Hypothalamus (tissue), 51 donors: ENCODE data around the gene FLRT1.
A peak's percentile ranks its signal among the peaks of the same experiment; 100 is the strongest.

Experiments used
- DNase-seq, 51 donors: peaks; one replicate each; lab custom pipeline; 2025; lab: John Stamatoyannopoulos, UW

Gene FLRT1

DNA sequence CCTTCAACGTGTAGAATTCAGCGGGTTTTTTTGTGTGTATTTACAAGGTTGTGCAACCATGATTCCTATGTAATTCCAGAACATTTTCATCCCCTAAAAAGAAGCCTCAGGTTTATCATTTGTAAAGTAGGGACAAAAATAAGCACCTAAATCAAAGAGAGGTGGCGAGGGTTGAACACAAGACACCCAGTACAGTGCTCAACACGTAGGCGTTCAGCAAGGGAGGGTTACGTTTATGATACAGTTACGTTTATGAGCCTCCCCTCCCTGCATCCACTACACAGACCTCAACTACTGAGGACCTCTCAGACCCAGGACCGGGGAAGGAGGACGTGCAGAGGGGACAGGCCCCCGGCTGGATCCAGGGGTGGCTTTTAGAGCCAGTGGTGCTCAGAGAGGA is 44.7 kb downstream of the FLRT1 start:
- DNase-seq: no peak

DNA sequence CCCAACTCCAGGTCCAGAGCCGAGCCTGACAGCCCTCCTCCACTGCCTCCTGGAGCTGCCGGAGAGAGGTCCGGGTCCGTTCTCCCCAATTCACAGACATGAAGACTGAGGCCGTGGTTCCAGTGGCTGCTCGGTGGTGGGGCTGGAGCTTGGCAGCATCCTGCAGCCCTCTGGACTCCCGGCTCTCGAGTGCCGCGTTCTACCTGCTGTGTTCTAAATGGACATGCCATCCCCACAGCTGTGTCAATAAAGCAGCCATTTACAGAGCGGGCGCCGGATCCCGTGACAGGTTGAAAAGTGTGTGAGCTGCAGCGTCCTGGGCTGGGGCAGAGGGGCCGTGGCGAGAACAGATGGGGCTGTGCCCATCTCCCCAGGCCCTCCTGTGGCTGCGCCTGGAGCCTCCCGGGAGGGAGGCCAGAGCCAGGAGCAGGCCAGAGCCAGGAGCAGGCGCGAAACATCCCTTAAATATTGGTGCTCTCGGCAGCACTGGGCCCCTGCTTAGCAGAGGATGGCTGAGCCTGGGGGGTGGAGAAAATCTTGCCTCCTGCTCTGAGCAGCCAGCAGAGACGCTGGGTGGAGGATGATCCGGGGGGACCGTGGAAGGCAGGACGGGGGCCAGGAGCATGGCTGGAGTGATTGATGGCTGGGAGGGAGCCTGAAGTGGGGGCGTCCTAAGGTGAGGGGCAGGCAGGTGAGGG is 46.2 kb downstream of the FLRT1 start:
- DNase-seq: no peak

DNA sequence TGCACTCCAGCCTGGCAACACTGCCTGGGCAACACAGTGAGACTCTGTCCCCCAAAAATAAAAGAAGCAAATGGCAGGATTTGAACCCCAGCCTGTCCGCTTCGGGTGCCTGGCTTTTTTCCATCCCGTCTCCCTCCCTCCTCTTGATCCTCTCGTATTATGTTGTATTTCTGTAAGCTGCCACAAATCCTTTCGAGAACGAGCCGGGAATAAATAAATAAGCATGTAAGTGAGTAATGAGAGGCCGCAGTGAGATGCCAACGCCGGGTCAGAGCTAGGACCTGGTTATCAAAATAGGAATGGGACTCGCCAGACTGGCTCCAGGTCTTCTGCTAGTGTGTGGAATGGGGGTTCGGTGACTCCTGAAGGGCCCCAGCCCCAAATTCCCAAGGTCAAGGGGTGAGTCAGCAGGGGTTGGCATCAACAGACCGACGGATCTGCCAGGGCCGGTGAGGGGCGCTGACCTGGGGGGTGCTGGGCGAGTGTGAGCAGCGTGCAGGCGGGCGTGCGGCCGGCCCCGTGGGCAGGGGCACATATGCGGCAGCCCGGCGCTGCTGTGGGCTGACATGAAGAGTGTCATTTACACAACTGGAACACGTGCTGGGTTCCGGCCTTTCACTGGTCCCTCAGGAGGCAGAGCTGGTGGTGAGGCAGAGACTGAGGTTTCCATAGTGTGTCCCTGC is 47.8 kb downstream of the FLRT1 start:
- peak in 2 of 51 donors; percentile 42 to 58 for DNase-seq

DNA sequence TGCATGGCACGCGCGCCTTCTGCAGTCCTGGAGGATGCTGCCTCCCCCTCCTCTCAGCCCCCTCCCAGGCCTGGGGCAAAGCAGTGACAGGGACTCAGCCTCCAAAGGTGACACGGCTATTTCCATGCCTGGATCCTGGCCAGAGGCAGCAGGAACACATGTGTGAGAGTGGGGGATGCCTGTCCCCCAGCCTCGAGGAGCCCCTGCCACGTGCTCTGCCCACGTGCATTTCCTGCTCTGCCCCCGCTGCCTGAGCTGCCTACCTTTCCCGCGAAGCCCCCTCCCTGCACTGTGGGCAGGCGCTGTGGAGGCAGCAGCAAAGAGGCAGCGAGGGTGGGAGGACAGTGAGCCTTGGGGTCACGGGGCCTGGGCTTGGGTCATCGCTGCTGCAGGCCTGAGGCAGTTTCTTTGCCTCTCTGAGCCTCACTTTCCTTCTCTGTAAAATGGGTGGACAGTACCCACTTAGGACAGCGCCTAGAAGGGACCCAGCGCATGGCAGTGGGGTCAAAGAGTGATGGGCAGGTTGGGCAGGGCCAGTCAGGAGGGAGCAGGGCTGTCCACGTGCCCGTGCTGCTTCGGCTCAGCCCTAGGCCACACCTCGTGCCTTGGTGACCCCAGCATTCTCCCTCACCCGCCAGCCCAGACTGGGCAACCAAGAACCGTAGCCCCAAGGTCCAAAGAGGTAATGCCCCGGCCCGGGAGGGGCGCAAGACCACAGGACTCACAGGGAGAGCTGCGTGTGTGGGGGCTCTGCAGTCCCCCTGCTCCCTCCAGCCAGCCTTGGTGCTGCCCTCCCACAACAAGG is 48.6 kb downstream of the FLRT1 start:
- DNase-seq: no peak

DNA sequence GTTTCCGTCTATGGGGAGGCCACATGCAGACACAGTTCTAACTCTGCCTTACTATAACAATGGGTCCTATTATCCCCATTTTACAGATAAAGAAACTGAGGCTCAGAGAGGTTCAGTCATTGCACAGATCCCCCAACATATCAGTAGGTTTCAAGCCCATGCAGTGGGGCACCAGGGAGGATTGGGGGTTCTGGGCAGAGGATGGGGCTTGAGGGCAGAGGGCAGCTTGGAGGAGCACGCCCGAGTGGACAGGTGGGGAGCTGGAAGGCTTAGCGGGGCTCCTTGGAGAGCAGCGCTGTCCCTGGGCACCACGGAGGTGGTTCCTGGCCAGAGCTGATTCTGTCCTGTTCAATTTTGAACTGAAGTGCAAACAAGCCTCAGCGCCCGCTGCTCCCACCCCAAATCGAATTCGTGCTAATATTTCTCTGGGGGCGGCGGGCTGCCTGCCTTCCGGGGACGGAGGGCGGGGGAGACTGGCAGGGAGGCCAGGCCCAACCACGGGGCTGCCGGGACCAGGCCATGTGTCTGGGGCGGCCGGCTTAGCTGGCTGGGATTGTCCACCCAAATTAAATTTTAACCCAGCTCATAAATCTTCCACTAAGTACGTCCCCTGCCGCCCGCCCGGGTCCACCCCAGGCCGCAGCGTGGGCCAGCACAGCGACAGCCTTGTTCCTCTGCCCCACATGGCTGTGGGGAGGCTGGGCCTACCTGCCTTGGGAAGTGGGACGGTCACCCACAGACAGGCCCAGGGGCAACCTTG is 49.4 kb downstream of the FLRT1 start:
- DNase-seq: no peak
